Fibroblast of skin of back (primary cell): ENCODE data around the gene RAD51B.
"Not testable (repeated sequence)": the region's sequence is repeated elsewhere in the genome, so short reads cannot be mapped to it uniquely, and the experiment has no call there.

Source experiments
- DNase-seq: peaks from one replicate; pipeline ENCODE4 v3.0.0-alpha.2; 2013

RAD51B gene

DNA sequence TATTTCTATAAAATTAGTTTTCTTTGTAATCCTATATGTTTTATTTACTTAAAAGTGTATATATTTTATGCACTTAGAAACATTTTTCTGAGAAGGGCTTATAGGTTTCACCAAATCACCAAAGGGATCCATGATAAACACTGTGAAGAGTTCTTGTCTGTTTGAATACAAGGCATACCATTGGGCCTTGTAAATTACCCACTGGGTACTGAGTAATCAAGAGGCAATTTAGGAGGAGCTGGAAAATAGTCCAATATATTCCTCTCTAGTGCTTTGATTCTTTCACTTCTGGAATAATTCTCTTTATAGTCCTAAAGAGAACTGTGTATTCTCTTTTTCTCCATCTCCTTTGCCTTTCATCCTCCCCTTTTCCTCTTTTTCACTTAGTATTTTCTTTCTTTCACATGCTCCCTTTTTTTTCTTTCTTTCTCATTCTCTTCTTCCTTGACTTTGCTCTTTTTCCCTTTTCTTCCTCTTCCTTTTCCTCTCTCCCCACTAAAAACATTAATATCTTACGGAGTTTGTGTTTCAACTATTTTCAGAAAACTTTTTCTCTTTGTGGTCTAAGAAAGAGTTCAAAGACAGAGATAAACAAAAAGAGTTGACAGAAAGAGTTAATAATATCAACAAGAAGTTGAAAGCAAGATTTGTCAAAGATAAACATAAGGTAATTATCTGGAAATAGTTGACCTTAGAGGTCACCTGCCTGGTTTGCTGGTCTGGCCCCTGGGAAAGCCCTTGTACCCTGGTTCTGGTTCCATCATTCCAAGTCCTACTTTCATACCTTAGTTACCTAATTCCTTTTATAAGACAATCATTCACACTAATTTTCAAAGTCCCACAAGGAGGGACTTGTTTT lies 435.3 kb downstream of the RAD51B start:
- no peak for DNase-seq

DNA sequence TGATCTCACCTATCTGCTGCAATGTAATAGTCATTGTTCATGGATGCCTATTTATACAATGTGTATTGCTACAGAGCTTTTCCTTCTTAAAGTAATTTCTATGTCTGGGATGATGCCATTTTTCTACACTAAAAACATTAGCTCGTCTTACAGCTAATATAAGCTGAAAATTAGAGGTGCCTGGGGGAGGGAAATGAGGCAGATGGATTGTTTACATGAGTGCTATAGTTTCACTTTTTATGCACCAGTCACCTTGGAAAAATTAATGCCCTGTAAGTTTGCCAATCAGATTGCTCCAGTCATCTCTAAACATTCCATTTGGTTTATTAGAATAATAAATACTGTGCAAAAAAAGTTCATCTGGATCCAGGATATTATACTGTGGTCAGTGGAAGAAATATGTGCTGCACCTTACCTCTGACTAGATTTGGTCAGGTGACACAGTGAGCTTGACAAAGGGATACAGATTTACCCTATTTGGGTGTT lies 436.2 kb downstream of the RAD51B start:
- DNase-seq = peak; percentile 74

DNA sequence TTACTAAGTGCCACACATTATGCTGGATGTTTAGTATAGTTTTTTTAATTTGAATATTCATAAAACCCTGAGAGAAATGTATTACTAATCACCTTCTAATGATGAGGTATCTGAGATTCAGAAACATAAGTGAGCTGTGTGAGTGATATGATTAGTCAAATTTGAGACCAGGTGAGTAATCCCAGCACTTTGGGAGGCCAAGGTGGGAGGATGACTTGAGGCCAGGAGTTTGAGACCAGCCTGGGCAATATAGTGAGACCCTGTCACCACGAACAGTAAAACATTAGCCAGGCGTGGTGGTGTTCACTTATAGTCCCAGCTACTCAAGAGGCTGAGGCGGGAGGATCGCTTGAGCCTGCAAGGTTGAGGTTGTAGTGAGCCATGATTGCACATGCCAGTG lies 438.4 kb downstream of the RAD51B start:
- DNase-seq = no peak

DNA sequence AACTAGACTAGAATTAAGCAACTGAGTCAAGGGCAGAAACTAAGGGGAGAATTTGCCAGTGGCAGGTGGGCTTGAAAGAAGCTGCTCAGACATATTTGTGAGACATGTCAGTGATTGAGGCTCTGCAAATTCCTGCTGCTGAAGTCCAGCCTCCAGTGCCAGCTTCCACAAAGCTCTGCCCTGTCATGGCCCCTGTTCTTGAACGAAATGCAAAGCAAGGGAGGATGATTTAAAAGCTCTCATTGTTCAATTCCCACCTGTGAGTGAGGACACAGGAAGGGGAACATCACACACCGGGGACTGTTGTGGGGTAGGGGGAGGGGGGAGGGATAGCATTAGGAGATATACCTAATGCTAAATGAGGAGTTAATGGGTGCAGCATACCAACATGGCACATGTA lies 439.4 kb downstream of the RAD51B start:
- not testable (repeated sequence) for DNase-seq

DNA sequence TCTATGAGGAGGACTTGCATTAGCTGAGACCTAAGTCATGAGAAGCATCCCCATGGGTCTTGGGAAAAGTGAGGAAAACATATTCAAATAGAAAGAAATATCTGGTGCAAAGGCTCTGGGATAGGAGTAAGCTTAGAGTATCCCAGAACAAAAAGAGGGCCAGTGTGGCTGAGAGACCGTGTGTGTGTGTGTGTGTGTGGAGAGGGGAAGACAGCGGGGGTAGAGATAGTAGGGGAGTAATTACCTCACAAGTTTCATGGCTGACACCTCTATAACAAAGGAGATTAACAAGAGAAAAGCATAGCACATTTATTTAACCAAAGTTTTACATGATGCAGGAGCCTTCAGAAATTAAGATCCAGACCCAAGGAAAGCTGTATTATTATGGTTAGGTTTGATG lies 440.5 kb downstream of the RAD51B start:
- no peak for DNase-seq

DNA sequence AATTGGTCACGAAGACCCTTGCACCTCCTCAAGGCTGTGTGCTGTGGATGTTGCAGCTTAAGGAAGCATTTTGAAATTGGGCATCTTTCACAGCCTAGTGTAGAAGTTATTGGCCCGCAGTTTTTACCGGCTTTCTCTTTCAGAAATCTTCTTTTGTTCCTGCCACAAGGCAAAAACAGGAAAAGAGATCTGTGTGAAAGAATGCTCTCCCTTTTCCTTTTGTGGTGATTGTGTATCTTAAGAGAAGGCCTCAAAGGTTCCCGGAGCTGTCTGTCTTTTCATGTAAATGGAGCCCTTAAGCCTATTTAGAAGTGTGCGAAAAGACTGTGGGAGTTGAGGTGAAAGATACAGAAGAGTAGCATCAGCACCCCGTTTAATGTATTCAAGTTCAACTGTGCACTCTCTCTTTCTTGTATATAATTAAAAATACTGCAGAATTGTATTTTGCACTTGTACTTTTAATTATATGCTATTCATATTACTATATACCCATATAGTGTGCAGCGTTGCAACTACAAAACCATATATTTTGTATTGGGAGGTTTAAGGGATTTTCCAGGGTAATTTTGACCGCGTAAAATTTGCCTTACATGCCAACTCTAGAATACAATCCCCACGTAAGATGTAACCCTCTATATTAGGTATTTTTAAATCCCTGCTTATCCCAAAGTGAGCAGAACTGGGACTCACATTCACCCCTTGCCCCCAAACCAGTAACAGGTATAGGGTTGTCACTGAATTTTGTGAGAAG lies 441.7 kb downstream of the RAD51B start:
- no peak for DNase-seq

DNA sequence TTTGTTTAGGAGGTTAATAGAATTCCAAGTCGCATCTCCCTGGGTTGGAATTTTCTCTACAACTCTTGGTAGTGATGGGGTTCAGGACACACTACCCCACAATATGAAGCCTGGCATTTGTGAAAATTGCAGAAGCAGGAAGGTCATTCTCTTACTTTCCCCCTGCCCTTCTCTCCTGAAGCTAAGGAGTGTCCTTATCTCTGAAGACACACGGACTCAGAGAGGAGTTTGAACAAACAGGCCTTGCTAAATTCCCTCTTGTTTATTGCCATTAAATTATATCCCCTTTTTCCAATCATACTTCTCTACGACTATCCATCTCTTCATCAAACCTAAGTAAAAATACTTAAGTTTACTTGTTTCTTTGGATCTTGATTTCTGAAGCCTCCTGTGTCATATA lies 443.0 kb downstream of the RAD51B start:
- no peak for DNase-seq

DNA sequence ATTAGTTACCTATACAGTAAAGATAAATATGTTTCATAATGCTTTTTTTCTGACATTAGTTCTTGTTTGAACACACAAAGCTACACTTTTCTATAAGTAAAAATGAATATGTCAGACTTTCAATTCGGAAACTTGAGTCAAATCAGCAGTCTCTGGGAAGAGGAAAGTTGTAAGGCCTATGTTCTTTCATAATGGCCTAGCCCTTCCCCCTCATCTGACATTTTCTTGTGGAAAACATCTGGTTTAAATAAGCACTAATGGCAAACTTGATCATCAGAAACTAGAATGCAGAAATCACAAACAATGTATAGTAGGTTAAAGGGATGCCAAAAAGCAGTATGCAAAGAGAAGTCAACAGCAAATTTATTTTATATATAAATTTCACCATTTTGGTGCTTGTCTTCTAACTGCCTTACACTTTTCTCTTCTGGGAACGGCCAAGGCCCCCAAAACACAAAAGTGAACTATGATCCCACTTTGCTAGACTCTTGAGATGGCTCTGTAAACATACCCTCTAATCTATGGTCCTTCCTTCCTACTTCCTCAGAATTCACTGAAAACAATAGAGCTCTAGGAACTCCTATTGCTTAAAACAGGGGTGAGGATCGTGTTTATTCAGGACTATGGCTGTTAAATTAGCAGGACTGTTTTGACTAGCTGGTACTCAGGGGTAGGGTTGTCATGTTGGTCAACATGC lies 444.1 kb downstream of the RAD51B start:
- DNase-seq = no peak

DNA sequence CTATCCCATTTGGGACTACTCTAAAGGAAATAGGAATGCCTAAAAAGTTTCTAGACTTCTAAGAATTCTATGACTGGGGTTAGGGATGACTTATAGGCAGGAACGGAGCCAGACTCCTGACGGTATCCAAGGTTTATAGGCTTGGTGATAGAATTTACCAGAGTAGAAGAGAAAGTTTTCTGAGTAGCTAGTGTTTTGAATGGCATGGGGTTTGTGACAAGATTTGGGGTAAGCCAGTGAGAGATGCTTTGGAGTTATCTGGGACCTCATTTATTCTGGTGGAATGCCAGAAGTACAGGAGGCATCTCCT lies 444.6 kb downstream of the RAD51B start:
- no peak for DNase-seq

DNA sequence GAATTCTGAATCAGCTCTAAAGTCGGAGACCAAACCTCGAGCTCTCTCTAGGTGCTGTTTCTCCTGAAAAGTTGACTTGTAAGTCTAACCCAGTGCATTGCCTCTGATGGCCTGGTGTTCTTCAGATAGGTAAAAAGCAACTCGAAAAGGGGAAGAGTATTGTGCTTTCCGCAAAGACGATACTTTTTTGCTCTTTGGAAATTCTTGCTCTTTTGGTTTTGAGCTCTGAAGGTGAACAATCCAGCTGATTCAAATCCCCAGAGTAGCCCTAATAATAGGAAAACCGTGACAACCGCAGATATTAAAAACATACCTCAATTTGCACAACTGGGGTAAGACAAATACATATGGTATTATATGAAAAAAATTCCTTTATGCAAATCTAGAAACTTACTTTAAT lies 447.4 kb downstream of the RAD51B start:
- DNase-seq = no peak

DNA sequence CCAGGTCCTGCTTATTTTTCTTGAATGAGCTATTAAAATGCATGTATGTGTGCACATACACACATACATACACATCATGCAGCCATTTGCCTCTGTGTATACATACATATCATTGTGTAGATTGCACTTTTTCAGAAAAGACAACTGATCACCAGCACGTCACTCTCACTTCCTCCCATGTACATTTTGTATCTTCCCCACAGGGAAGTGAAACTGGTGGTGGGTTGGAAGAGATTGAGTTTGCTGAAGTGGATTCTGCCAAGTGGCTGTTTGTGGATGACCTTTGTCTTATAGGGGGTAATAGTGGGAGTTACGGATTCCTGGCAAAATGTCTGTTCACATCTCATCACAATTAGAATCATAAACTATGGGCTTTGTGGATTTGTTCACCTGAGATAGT lies 448.6 kb downstream of the RAD51B start:
- DNase-seq = no peak

DNA sequence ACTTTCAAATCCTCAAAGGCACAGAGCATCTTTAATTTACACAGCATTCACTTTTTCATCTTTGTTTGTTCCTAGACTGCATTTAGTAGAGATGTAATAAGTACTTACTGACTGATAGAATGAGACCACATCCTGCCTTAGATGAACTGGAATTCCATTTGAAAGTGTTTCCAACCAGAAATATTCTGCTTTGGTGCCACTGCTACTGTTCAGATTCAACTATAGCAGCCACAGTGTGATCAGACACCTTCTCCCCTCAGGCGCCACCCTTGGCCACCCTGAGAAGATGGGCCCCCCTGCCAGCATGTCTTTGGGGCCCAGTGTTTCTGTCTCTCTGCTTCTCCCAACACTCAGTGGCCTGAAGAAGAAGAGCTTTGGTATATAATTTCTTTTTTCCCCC lies 449.1 kb downstream of the RAD51B start:
- DNase-seq = peak; percentile 23

DNA sequence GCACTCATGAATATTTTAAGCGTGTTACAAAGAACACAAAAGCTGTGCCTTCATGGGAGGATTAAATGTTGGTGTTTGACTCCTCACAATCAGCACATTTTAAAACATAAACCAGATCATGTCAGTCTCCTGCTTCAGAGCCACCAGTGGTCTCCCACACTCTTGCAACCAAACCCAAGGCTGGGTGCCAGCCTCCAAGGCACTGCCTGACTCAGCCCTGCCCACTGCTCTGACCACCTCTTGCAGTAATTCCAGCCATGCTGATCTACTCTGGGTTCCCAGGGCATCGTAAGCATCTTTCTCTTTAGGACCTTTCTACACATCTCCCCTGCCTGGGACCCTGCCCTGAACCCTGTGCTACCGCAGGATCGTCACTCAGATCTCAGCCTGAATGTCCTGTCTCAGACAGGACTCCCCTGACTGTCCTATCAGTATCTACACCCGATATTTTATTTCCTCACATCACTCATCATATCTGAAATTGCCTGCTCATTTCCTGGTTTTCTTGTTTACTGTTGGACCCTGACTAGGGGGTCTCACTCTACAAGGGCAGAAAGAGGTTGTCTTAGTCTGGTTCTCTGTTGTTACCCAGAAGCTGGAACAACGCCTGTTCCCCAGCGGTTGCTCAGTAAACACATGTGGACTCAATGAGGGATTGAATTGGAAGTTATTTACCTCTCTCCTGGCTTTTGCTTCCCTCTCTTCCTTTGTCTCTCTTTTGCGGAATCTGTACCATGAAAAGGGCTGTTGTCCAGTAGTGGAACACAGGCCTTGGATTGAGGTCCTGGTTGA lies 449.8 kb downstream of the RAD51B start:
- no peak for DNase-seq

DNA sequence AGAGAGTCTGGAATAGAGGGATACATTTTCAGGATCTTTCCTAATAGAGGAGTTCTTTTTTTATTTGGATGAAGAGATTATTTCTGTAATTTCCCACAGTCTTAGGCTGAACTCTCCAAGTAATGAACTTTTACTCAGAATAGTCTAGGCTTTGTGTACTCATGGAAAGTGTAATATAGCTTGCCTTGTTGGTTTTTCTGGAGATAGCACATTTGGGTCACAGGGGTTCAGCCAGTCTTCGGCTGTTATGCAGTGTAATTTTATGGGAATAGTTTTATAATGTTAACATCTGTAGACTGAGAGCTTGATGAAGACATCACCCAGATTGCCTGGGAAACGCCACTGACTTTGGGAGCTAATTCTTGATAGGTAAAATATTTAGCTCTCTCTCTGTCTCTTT lies 450.8 kb downstream of the RAD51B start:
- no peak for DNase-seq

DNA sequence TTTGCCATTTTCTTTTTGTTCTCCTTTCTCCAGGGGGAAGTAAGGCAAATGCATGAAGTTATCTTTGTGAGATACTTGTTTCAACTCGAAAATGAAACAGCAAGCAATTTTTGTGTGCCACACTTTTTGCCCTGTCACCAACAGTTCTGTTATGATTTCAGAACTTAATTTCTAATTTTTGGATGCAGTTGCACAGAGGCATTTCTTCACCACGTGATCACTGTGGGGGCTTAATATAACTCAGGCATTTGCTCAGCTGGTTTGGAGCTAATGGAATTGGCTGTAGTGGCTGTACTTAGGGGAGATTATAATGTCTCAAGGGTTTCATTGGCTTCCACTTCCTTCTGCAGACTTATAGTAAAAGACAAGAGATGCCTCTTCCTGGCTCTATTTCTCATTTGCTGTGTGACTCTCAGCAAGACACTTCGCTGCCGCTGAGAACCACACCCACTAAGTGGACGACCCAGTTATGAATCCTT lies 452.4 kb downstream of the RAD51B start:
- no peak for DNase-seq

DNA sequence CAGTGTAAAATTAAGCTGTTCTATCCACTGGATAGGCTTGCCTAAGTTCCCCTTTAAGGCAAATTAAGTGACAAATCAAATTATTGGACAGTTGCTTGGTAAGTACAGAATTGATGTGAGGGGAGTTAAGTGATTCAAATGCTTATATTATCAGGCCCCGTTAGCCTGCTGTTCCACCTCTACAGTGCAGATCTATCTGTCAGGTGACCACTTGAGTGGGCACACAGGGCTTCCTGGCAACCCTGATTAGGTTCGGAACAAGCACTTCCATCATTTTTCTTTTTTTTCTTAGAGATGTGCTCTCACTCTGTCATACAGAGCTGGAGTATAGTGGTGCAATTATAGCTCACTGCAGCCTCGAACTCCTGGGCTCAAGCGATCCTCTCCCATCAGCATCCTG lies 453.8 kb downstream of the RAD51B start:
- DNase-seq = no peak

DNA sequence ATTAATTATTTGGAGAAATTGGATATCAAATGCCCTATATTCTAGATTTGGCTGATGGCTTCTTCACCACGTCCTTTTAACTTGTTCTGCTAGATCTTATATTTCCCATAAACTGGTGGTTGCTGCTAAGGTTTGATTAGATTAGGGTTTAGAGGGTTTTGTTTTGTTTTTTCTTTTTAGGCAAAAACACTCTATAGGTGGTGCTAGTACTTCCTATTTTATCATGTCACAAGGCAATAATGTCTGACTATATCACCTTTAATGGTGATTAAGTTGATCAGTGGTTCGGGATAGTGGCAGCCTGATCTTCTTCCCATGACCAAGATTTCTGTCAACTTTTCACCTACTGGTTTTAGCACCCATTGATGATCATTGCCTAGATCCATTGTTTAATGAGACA lies 455.1 kb downstream of the RAD51B start:
- DNase-seq = no peak

DNA sequence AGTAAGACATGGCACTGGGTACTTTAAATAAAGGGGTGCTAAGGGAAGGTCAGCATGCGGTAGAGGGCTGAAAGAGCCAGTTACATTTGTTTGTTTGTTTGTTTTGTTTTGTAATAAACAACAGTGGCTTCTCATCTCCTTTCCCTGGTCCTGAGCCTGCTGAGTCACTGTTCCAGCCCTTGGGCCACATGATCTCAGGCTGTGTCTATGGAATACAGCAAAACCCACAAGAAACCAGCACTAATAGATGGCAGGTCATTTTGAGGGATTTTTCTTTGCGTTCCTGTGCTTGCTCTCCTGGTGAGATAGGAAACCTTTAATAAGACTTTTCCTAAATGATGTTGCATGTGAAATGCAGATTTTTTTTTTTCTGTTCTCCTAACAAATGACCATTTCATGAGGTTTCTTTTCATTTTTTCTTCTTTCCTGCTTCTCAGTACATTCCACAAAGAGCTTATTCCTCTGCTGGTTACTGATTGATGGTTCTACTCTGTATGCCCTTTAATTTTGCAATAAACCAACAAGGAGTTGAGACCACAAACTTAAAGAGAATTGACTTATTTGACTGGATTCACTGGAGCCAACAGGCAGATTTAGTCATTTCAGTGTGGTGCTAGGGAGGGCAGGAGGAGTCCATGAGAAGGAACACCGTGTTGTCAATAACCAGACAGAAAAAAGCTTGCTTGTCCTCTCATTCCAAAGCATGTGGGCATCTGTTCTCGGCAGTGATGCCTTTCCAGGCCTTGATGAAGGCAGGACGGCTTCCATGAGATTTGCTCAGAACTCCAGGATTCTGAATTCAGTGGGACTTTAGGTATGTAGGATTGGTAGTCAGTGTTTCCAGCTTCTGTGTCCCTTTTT lies 459.2 kb downstream of the RAD51B start:
- DNase-seq = peak; percentile 18

DNA sequence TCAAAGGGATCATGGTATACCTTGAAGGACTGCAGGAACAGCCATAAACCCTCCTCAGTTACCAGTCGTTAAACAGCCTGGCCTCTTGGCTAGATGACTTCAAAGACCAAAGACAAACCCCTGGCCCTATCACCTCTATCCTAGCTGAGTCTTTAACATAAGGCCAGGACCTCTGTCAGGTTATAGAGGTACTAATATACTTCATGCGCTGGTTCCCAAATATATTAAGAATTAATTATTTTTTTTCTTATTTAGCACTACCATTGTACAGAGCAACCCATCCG lies 459.8 kb downstream of the RAD51B start:
- DNase-seq = no peak

DNA sequence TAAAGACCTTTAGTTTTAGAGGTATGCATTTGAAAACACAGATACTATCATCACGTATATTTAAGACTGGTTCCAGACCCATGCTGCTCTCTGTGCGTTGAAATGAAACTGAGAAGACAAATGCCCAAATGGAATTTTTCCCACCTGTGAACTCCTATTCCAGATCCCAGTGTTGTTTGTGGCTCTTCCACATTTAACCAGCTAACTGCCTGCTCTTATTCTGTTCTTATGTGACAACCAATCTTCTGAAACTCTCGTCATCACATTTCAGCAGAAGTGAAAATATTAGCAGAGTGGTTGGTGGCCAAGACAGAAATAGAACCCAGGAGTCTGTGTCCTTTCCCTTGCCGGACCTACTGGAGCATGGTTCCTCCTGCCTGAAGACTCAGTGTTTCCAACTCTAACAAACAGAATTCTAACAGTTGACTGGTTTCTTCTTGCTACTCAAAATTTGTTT lies 460.2 kb downstream of the RAD51B start:
- no peak for DNase-seq

DNA sequence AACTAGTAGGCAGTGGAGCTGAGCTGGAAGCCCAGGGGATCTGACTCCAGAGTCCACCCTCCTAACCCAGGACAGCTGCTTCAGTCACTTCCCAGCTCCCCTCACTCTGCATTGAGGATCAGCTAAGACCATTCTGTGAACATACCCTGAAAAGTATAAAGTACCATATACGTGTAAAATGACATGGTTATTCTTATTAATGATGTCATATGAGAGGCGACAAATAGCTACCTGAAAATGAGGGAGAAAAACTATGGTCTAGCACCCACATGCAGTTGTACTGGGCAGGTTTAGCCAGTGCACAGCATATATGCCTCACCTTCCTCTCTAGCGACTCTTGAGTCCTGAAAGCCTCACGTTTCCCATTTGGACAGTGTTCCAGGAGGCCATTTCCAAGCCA lies 461.9 kb downstream of the RAD51B start:
- no peak for DNase-seq
